Lower lobe of right lung (tissue), 2 donors: Measurements from ENCODE around the gene FLYWCH2. TPM values are rescaled to one million over a fixed set of nuclear protein-coding genes. Genes with fewer than 3 reads are reported as not detected.
"Not testable (repeated sequence)": the region's sequence is repeated elsewhere in the genome, so short reads cannot be mapped to it uniquely, and the experiment has no call there.

ENCODE experiments used
- ATAC-seq, 2 donors: fragments of 200-7000 bp; cut with Tn5 transposase; one replicate each; pipeline ENCODE4 v1.9.1; 2020 to 2022; ENCODE audit warnings: mild to moderate bottlenecking in 2 of 2, moderate library complexity in 2 of 2
- DNase-seq: peaks from one replicate; pipeline ENCODE4 v3.0.0-alpha.2; 2020
- H3K27ac ChIP-seq: fragments of 200-600 bp; one replicate; pipeline ENCODE4 v1.8.0; 2022
- H3K27me3 ChIP-seq: fragments of 200-600 bp; one replicate; pipeline ENCODE4 v1.8.0; 2022; ENCODE audit warnings: low read depth
- H3K36me3 ChIP-seq: fragments of 200-600 bp; one replicate; pipeline ENCODE4 v1.8.0; 2022; ENCODE audit warnings: mild to moderate bottlenecking
- H3K4me1 ChIP-seq: fragments of 200-600 bp; one replicate; pipeline ENCODE4 v1.8.0; 2022
- H3K4me3 ChIP-seq: fragments of 200-600 bp; one replicate; pipeline ENCODE4 v1.8.0; 2022; ENCODE audit warnings: mild to moderate bottlenecking
- H3K9me3 ChIP-seq: fragments of 200-600 bp; one replicate; pipeline ENCODE4 v1.8.0; 2022
- intact Hi-C: fragments of 100-400 bp; cut with DNase I; formaldehyde crosslinking; loops from one replicate; pipeline ENCODE4 v1.11.0; 2022
- total RNA-seq: library from RNA; stranded (reverse); fragmentation: NEBNext Ultra II Directional; extraction: Animal tissue kit (Norgen Biotek cat#: 25700); gene quantifications from one replicate; pipeline ENCODE4 v1.2.1, GENCODE V29; 2021
- TF ChIP-seq, protein P1 (sequence below): fragments of 200-600 bp; IDR thresholded peaks from one replicate; pipeline ENCODE4 v1.8.0; 2022; ENCODE audit warnings: antibody characterized with exemption, mild to moderate bottlenecking
- donor health status: DM: no; HTN: yes; CAD: no; lungs with severe emphysema.

The FLYWCH2 gene
- total RNA-seq, 1 donor from 2014 or later = 27.8 TPM

GRCh38 chr16:2929693-2930092, 46.7 kb downstream of the FLYWCH2 start:
- peaks cover 46% of the 10 kb centered on the region for H3K36me3 ChIP-seq
- TF ChIP-seq, protein P1, sequence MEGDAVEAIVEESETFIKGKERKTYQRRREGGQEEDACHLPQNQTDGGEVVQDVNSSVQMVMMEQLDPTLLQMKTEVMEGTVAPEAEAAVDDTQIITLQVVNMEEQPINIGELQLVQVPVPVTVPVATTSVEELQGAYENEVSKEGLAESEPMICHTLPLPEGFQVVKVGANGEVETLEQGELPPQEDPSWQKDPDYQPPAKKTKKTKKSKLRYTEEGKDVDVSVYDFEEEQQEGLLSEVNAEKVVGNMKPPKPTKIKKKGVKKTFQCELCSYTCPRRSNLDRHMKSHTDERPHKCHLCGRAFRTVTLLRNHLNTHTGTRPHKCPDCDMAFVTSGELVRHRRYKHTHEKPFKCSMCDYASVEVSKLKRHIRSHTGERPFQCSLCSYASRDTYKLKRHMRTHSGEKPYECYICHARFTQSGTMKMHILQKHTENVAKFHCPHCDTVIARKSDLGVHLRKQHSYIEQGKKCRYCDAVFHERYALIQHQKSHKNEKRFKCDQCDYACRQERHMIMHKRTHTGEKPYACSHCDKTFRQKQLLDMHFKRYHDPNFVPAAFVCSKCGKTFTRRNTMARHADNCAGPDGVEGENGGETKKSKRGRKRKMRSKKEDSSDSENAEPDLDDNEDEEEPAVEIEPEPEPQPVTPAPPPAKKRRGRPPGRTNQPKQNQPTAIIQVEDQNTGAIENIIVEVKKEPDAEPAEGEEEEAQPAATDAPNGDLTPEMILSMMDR = no peak

DNA sequence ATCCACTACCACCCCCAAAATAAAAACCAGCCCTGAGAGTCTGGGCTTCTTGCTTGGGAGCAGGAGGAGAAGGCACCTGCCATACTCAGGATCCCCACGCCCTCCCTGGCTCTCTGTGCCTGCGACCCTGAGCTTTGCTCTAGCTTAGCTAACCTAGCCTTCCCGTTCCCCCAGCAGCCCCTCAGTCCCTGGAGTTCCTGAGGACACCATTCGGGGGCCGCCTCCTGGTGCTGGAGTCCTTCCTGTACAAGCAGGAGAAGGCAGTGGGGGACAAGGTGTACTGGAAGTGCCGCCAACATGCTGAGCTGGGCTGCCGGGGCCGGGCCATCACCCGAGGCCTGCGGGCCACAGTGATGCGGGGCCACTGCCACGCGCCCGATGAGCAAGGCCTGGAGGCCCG, 47.2 kb downstream of the FLYWCH2 start:
- intact Hi-C loops = no loop called here
- TF ChIP-seq, protein P1 = no peak
- no peaks in the 10 kb centered on the region for H3K27me3 ChIP-seq
- ATAC-seq = no peak
- no peak overlapping the region for H3K4me3 ChIP-seq
- H3K9me3 ChIP-seq = no peaks in the 10 kb centered on the region
- DNase-seq = no peak
- H3K4me1 ChIP-seq = peaks cover 10% of the 10 kb centered on the region
- H3K27ac ChIP-seq = no peak overlapping the region
- peaks cover 48% of the 10 kb centered on the region for H3K36me3 ChIP-seq

More at GRCh38 chr16:2929693-2930092, 46.7 kb downstream of the FLYWCH2 start:
- DNase-seq (no peak), ATAC-seq (no peak)
- no peaks in the 10 kb centered on the region for H3K9me3 ChIP-seq
- H3K27ac ChIP-seq = no peak overlapping the region
- H3K4me1 ChIP-seq = peaks cover 10% of the 10 kb centered on the region
- intact Hi-C loops = loop anchor here (10.0 kb wide), 1 partner anchor 55 kb away; no protein-coding TSS in a partner anchor
- no peaks in the 10 kb centered on the region for H3K27me3 ChIP-seq
- H3K4me3 ChIP-seq = no peak overlapping the region

GRCh38 chr16:2931231-2931914, 48.4 kb downstream of the FLYWCH2 start:
- H3K36me3 ChIP-seq = peaks cover 57% of the 10 kb centered on the region
- H3K4me1 ChIP-seq, H3K27me3 ChIP-seq, intact Hi-C loops, ATAC-seq, DNase-seq, H3K4me3 ChIP-seq, H3K9me3 ChIP-seq, H3K27ac ChIP-seq: not testable (repeated sequence)

GRCh38 chr16:2933136-2933535, 50.1 kb downstream of the FLYWCH2 start:
- Histone ChIP-seq H3K4me1 (no peaks in the 10 kb centered on the region), H3K36me3 (peaks cover 75% of the 10 kb centered on the region), H3K9me3 (no peaks in the 10 kb centered on the region), H3K27me3 (no peaks in the 10 kb centered on the region), H3K4me3 (no peak overlapping the region), H3K27ac (no peak overlapping the region)
- TF ChIP-seq, protein P1 = no peak
- ATAC-seq = no peak
- intact Hi-C loops = no loop called here
- no peak for DNase-seq

GRCh38 chr16:2933701-2934100, 50.7 kb downstream of the FLYWCH2 start:
- peaks cover 81% of the 10 kb centered on the region for H3K36me3 ChIP-seq

GRCh38 chr16:2934450-2934849, 51.4 kb downstream of the FLYWCH2 start:
- TF ChIP-seq, protein P1 = no peak
- peaks cover 88% of the 10 kb centered on the region for H3K36me3 ChIP-seq
- no peak for ATAC-seq
- H3K4me3 ChIP-seq = no peak overlapping the region
- H3K27me3 ChIP-seq = no peaks in the 10 kb centered on the region
- H3K9me3 ChIP-seq = no peaks in the 10 kb centered on the region
- no peak for DNase-seq
- H3K4me1 ChIP-seq = no peaks in the 10 kb centered on the region
- no peak overlapping the region for H3K27ac ChIP-seq
- intact Hi-C loops = no loop called here

More at GRCh38 chr16:2933701-2934100, 50.7 kb downstream of the FLYWCH2 start:
- intact Hi-C loops = no loop called here
- DNase-seq (no peak), ATAC-seq (no peak)
- Histone ChIP-seq H3K27me3 (no peaks in the 10 kb centered on the region), H3K4me1 (no peaks in the 10 kb centered on the region), H3K4me3 (no peak overlapping the region), H3K27ac (no peak overlapping the region), H3K9me3 (no peaks in the 10 kb centered on the region)
- TF ChIP-seq, protein P1 = no peak
